GM19468 (cell line): ENCODE data around the gene UBA3.

Source experiments
- ATAC-seq: cut with Tn5 transposase; IDR thresholded peaks from one replicate; pipeline ENCODE4 v1.9.1; 2021; ENCODE audit warnings: mild to moderate bottlenecking, moderate library complexity, moderate number of reproducible peaks; ENCODE audit not compliant: unreplicated experiment; ENCODE audit errors: extremely low read depth

Gene UBA3

GRCh38 chr3:69079269-69080159 lies 651 bp downstream of the UBA3 start:
- ATAC-seq = no peak

- ATAC-seq = no peak
These were observed 7.2 kb downstream of the UBA3 start for GRCh38 chr3:69072928-69073327.

GRCh38 chr3:69066121-69066520 lies 14.0 kb downstream of the UBA3 start:
- ATAC-seq = no peak

- ATAC-seq = no peak
These were observed 14.7 kb downstream of the UBA3 start for GRCh38 chr3:69065318-69065964.

- ATAC-seq = no peak
These were observed 16.5 kb downstream of the UBA3 start for GRCh38 chr3:69063636-69064035.

- no peak for ATAC-seq
These were observed 20.5 kb downstream of the UBA3 start for GRCh38 chr3:69059688-69060087.

- ATAC-seq = no peak
These were observed 21.3 kb downstream of the UBA3 start for GRCh38 chr3:69058947-69059224.

- ATAC-seq = peak; percentile 73
These were observed 21.8 kb downstream of the UBA3 start for GRCh38 chr3:69058180-69058946.

- no peak for ATAC-seq
These were observed 27.7 kb downstream of the UBA3 start for GRCh38 chr3:69052472-69052898.

GRCh38 chr3:69051756-69052471 lies 28.3 kb downstream of the UBA3 start, which contains the start of gene TMF1:
TMF1 (minus strand) TSS chr3:69052333; CDS start chr3:69052086, 247 bp downstream.
- ATAC-seq = peak; percentile 94

- no peak for ATAC-seq
These were observed 31.2 kb downstream of the UBA3 start for GRCh38 chr3:69048990-69049389.

GRCh38 chr3:69044608-69045007 lies 35.6 kb downstream of the UBA3 start:
- no peak for ATAC-seq

GRCh38 chr3:69033470-69033869 lies 46.7 kb downstream of the UBA3 start:
- no peak for ATAC-seq

GRCh38 chr3:69032737-69033136 lies 47.4 kb downstream of the UBA3 start:
- ATAC-seq = no peak

- no peak for ATAC-seq
These were observed 48.0 kb downstream of the UBA3 start for GRCh38 chr3:69032142-69032541.

- no peak for ATAC-seq
These were observed 48.5 kb downstream of the UBA3 start for GRCh38 chr3:69031635-69032034.

GRCh38 chr3:69020857-69021256 lies 59.3 kb downstream of the UBA3 start:
- no peak for ATAC-seq

GRCh38 chr3:69020424-69020823 lies 59.7 kb downstream of the UBA3 start:
- no peak for ATAC-seq

- no peak for ATAC-seq
These were observed 63.3 kb downstream of the UBA3 start for GRCh38 chr3:69016901-69017300.

GRCh38 chr3:69016102-69016501 lies 64.1 kb downstream of the UBA3 start:
- ATAC-seq = no peak
